22Rv1 (cell line): ENCODE results near the gene TMEM254.

ENCODE experiments used
- H3K27ac ChIP-seq: fragments of 450-650 bp; 2 replicates; pipeline ENCODE4 v1.5.1; 2017
- ZFX ChIP-seq: fragments of 450-650 bp; IDR thresholded peaks from 2 replicates; pipeline ENCODE4 v1.6.1; 2017; ENCODE audit warnings: antibody characterized with exemption, borderline replicate concordance
- TF ChIP-seq, protein P1 (sequence below): fragments of 450-650 bp; IDR thresholded peaks from 2 replicates; pipeline ENCODE4 v1.5.1; 2017; ENCODE audit warnings: mild to moderate bottlenecking

Gene TMEM254

DNA sequence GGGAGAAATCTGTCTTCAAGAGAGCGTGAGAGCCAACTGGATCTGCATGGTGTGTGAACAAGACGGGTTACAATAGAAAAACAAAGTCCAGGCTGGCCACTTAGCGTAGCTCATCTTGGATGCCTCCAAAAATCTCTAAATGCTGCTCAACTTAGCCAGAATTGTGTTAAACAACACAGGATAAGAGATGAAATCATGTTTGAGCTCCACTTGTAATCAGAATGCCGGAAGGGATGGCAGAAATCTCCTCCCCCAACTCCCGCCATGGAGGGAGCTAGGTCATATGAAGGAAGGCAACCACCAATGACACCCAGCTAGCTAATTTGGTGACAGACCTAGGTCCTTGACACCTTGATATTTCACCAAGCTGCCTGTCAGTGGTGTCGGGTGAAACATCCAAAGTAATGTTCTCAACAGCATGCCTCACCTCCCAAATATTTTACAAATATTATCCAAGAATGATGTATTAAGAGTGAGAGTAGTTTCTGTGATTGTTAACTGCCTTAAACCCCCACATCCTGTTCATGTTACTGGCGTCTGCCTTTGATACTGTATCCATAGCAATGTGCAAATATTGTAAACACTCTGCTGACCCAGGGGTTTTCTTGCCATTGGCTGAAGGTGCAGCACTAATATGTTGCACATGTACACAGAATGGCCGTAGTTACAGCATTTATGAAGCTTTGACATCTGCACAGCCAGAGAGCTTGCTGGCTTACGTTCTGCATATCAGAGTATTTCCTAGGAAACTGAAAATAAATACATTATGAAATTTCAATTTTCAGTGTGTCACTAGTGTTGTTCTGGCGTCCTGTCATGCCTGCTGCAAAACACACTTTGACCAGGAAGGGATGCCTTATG, 25.8 kb downstream of the TMEM254 start:
- H3K27ac ChIP-seq = no peak overlapping the region
- TF ChIP-seq, protein P1, sequence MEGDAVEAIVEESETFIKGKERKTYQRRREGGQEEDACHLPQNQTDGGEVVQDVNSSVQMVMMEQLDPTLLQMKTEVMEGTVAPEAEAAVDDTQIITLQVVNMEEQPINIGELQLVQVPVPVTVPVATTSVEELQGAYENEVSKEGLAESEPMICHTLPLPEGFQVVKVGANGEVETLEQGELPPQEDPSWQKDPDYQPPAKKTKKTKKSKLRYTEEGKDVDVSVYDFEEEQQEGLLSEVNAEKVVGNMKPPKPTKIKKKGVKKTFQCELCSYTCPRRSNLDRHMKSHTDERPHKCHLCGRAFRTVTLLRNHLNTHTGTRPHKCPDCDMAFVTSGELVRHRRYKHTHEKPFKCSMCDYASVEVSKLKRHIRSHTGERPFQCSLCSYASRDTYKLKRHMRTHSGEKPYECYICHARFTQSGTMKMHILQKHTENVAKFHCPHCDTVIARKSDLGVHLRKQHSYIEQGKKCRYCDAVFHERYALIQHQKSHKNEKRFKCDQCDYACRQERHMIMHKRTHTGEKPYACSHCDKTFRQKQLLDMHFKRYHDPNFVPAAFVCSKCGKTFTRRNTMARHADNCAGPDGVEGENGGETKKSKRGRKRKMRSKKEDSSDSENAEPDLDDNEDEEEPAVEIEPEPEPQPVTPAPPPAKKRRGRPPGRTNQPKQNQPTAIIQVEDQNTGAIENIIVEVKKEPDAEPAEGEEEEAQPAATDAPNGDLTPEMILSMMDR = no peak
- no peak for TF ChIP-seq ZFX

DNA sequence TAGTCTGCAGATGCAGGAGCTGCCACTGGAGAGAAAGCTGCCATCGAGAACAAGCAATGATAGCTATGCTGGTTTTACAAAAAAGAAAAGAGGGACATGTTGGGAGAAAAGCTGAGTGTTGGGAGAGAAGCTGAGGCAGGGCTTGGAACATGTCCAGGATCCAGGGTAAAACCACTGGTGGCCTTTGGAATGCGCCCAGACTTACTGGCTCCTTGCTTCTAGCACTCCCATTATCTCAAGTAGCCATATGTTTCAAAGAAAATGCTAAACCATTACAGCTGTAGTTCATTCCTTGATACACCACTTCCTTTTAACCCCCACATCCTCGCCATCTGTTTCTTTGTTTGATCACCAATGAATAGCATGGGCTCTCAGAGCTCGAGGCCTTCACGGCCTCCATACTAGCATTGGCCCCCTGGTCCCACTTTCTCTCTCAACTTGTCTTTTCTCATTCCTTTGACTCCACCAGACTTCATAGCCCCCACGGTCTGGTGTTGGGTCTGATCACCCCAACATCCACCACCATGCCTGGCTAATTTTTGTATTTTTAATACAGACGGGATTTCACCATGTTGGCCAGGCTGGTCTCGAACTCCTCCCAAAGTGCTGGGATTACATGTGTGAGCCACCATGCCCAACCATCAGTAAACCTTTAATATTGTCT, 30.2 kb downstream of the TMEM254 start:
- TF ChIP-seq ZFX = no peak
- TF ChIP-seq, protein P1 = no peak
- no peak overlapping the region for H3K27ac ChIP-seq

DNA sequence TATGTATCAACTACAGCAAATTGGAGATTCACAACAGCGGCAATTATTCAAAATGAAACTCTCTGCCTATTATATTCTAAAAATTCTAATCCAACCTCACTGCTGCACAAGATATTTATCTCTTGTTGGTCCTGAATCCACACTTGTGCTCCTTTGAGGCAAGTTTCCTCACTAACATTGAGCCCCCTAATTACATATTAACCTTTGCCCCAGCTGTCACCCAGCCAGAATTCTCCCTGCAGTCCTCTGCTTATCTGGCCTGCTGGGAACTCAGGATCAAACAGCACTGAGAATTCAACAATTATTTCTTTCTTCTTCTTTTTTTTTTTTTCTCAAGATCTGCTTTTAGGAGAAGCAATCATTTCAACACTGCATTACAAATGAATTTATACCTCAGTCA, 32.5 kb downstream of the TMEM254 start:
- TF ChIP-seq ZFX = no peak
- TF ChIP-seq, protein P1 = no peak
- H3K27ac ChIP-seq = no peak overlapping the region

DNA sequence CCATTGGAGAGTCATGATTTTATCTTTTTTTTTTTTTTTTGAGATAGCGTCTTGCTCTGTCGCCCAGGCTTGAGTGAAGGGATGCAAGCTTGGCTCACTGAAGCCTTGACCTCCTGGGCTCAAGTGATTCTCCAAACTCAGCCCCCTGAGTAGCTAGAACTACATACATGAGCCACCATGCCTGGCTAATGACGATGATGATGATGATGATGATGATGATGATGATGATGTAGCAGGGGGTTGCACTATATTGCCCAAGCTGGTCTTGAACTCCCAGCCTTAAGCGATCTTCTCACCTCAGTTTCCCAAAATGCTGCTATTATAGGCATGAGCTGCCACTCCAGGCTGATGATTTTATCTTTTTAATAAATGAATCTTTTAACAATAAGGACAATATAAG, 40.2 kb downstream of the TMEM254 start:
- no peak for TF ChIP-seq ZFX
- TF ChIP-seq, protein P1 = no peak
- H3K27ac ChIP-seq = no peak overlapping the region

DNA sequence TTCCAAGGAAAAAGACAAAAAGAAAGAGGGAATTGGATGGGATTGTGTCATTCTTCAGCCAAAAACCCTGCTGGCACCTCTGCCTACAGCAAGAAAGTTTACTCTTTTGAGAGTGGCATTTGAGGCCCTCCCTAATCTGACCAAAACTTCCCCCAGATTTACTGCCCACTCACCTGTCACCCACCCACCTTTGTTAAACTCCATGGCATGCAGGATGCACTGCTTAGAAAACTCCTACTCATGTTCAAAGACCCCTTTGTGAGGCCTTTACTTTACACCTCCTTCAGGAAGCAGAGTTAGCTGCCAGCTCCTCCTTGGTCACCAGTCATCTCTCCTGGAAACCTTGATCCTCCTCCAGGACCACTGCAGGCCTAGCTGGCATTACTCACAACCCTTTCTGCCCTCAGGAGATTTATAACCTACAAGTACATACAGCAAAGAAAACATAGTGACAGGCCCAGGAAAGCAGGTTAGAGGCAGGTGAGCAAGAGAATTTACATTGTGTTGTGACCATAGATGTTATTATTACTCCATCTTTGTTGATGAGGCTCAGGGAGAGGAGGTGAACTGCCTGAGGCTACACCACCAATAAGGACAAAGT, 43.7 kb downstream of the TMEM254 start:
- TF ChIP-seq, protein P1 = no peak
- TF ChIP-seq ZFX = no peak
- no peak overlapping the region for H3K27ac ChIP-seq

DNA sequence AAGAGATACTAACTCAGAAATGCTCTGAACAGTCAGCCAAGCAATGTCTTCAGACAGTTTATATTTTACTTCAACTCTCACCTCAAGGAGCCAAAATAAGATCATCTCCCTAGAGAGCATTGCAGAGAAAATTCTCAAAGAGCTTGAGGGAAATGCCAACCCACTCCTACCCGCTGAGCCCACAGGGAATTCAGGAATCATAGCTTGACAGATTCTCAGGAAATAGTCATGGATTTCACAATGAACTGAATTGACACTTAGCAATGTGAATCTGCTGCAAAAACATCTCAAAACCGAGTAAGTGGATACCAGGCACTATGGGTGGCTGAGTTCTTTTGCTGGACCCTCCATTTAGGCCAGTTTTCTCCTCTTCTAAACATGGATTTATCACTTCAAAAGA, 44.3 kb downstream of the TMEM254 start:
- H3K27ac ChIP-seq = no peak overlapping the region
- TF ChIP-seq ZFX = no peak
- TF ChIP-seq, protein P1 = no peak

DNA sequence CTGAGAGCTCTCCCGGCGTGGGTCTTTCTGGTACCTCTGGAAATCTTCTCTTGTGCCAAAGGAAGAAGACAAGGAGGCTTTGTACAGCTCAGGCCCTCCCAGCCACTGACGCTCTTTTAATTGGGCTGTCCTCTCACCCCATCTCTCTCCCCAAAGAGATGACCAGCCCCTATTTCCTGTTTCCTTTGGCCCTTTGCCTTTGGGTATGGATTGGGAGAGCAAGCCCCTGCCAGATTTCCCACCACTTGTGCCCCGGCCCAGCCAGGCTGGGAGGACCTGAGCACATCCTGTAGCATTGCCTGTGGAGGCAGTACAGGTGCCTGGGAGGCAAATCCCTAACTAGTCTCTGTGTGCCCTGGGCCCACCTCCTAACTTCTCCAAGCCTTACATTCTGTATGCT, 48.4 kb downstream of the TMEM254 start:
- TF ChIP-seq, protein P1 = no peak
- no peak for TF ChIP-seq ZFX
- H3K27ac ChIP-seq = no peak overlapping the region
